Natural killer cell treated with Interleukin-12 subunit alpha and Interleukin-12 subunit beta and Interleukin-15 and Interleukin-18, amount 100 ng/mL, for 72 hours (primary cell): ENCODE results near the gene NCOA1. TPM values are rescaled to one million over a fixed set of nuclear protein-coding genes. Genes with fewer than 3 reads are reported as not detected.
A peak's percentile ranks its signal among the peaks of the same experiment; 100 is the strongest.

ENCODE experiments used
- ATAC-seq, 2 donors: fragments of 150-1000 bp; cut with Tn5 transposase in 1 of 2; sonication (Bioruptor Pico), chemical (Tn5 transposase) in 1 of 2; 2 replicates each; pipeline ENCODE4 v1.10.0; 2021
- DNase-seq: peaks from one replicate; pipeline ENCODE4 v3.0.0; 2022; ENCODE audit warnings: low spot score
- H3K27ac Mint-ChIP-seq, 2 donors: 1 replicate in 1 of 2; 2 replicates in 1 of 2; pipeline ENCODE4 v1.8.0; 2022; ENCODE audit warnings: mixed read lengths in 2 of 2, mild to moderate bottlenecking in 1 of 2, moderate library complexity in 1 of 2
- H3K27me3 Mint-ChIP-seq, 2 donors: 1 replicate in 1 of 2; 2 replicates in 1 of 2; pipeline ENCODE4 v1.8.0; 2022; ENCODE audit warnings: mixed read lengths in 2 of 2
- H3K36me3 Mint-ChIP-seq: one replicate; pipeline ENCODE4 v1.8.0; 2022; ENCODE audit warnings: mixed read lengths
- H3K4me1 Mint-ChIP-seq, 2 donors: 1 replicate in 1 of 2; 2 replicates in 1 of 2; pipeline ENCODE4 v1.8.0; 2022; ENCODE audit warnings: low read depth in 2 of 2, mixed read lengths in 2 of 2, mild to moderate bottlenecking in 1 of 2
- H3K4me3 Mint-ChIP-seq: one replicate; pipeline ENCODE4 v1.8.0; 2022; ENCODE audit warnings: mixed read lengths
- H3K9me3 Mint-ChIP-seq: 2 replicates; pipeline ENCODE4 v1.8.0; 2022; ENCODE audit warnings: mixed read lengths
- total RNA-seq, 2 donors: library from RNA; stranded (reverse); gene quantifications; one replicate each; pipeline ENCODE4 v1.2.3, GENCODE V29; 2022

The NCOA1 gene
- total RNA-seq, 2 donors from 2014 or later, result 84.1 to 139 TPM

- ATAC-seq (no peak), DNase-seq (no peak)
- no peak overlapping the region for H3K27ac Mint-ChIP-seq
- peaks cover 0 to 11% of the 10 kb centered on the region in 2 donors for H3K4me1 Mint-ChIP-seq
- no peak overlapping the region for H3K4me3 Mint-ChIP-seq
- peaks cover 23% of the 10 kb centered on the region for H3K36me3 Mint-ChIP-seq
- H3K9me3 Mint-ChIP-seq, result no peaks in the 10 kb centered on the region
- H3K27me3 Mint-ChIP-seq, result no peaks in the 10 kb centered on the region
Measured at GRCh38 chr2:24818721-24819167, 327.7 kb downstream of the NCOA1 start.

GRCh38 chr2:24819442-24820174 is 328.6 kb downstream of the NCOA1 start:
- no peak overlapping the region for H3K27ac Mint-ChIP-seq
- ATAC-seq (no peak), DNase-seq (no peak)
- no peak overlapping the region for H3K4me3 Mint-ChIP-seq
- H3K36me3 Mint-ChIP-seq, result peaks cover 19% of the 10 kb centered on the region
- H3K27me3 Mint-ChIP-seq, result no peaks in the 10 kb centered on the region
- peaks cover 0 to 7% of the 10 kb centered on the region in 2 donors for H3K4me1 Mint-ChIP-seq
- H3K9me3 Mint-ChIP-seq, result no peaks in the 10 kb centered on the region

DNA sequence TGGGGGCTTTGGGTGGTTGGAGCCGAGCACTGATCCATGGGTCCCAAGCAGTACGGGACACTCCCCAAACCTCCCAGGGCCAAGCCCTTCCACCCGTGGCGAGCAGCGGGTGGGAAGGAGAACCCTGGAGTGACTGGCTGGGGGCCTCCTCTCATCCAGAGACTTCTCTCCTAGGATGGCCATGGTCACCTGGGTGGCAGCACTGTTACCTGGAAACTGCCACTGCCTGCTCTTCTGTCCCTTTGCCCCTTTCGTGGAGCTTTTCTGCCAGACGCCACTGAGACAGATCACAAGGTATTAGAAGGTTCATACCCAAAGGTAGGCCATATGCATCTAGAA is 329.1 kb downstream of the NCOA1 start:
- no peaks in the 10 kb centered on the region for H3K27me3 Mint-ChIP-seq
- H3K4me3 Mint-ChIP-seq, result no peak overlapping the region
- H3K4me1 Mint-ChIP-seq, result peaks cover 0 to 7% of the 10 kb centered on the region in 2 donors
- peak in 1 of 2 donors; percentile 55 for ATAC-seq
- DNase-seq, result no peak
- peaks cover 19% of the 10 kb centered on the region for H3K36me3 Mint-ChIP-seq
- H3K9me3 Mint-ChIP-seq, result no peaks in the 10 kb centered on the region
- H3K27ac Mint-ChIP-seq, result no peak overlapping the region

Other genes starting within 250 kb of the NCOA1 start
- 10 to 100 TPM; 71.5 to 80.7 TPM for gene ITSN2, start 130.7 kb upstream of the NCOA1 start, total RNA-seq